T-helper 22 cell (primary cell): ENCODE measurements around the gene NDUFS2.
"Not testable (repeated sequence)": the region's sequence is repeated elsewhere in the genome, so short reads cannot be mapped to it uniquely, and the experiment has no call there.

ENCODE experiments used
- DNase-seq: peaks from one replicate; pipeline ENCODE4 v3.0.0-alpha.2; 2020; ENCODE audit warnings: low read depth

Gene NDUFS2

DNA sequence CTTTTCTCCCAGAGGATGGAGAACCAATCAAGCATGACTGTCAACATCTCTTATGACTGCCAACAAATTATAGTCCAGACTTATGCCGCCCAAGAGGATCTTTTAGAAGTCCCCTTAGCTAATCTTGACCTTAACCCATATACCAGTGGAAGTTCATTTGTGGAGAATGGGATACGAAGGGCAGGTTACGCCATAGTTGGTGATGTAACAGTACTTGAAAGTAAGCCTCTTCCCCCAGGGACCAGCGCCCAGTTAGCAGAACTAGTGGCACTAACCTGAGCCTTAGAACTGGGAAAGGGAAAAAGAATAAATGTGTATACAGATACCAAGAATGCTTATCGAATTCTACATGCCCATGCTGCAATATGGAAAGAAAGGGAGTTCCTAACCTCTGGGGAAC, 53.1 kb downstream of the NDUFS2 start:
- DNase-seq = not testable (repeated sequence)

DNA sequence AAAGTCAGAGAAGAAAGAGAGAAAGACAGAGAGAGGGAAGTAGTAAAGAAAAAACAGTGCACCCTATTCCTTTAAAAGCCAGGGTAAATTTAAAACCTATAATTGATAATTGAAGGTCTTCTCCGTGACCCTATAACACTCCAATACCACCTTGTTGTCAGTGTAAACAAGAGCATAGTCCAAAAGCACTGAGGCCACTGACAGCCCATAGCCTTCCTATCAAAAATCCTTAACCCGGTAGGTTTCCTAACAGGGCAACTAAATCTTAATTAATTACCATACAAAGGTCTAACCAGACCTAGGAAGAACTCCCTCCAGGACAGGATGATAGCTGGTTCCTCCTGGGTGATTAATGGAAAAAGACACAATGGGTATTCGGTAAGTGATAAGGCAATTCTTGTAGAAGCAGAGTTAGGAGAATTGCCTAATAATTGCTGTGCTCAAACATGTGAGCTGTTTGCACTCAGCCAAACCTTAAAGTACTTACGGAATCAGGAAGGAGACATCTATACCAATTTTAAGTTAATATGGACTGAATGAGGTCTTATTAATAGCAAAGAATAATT, 53.9 kb downstream of the NDUFS2 start:
- not testable (repeated sequence) for DNase-seq

GRCh38 chr1:161257109-161257508, 54.9 kb downstream of the NDUFS2 start:
- DNase-seq = not testable (repeated sequence)

GRCh38 chr1:161258439-161259344, 56.5 kb downstream of the NDUFS2 start, which contains the start of gene PCP4L1:
Gene PCP4L1, plus strand, starts transcription at chr1:161258745. Its CDS starts 230 bp downstream, at chr1:161258975.
- peak; percentile 1 for DNase-seq

DNA sequence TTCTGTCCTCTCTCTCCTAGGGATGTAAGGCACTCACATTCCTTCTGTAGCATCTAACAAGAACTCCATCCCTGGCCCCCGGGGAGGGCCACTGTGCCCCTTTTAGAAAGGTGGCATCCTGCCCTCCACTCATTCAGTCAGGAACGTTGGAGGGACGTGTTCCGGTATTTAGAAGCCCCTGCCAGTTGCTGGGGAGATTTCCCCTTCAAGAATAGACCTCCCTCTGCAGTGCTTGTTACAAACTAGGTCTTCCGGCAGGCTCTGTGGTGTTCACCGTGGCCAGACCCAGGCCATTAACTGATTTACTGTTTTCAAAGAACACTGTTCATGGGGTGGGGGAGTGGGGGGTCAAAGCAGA, 57.2 kb downstream of the NDUFS2 start:
- DNase-seq = no peak

- DNase-seq = no peak
These were observed 57.6 kb downstream of the NDUFS2 start for GRCh38 chr1:161259765-161260164.

- DNase-seq = no peak
These were observed 58.5 kb downstream of the NDUFS2 start for GRCh38 chr1:161260376-161261260.

DNA sequence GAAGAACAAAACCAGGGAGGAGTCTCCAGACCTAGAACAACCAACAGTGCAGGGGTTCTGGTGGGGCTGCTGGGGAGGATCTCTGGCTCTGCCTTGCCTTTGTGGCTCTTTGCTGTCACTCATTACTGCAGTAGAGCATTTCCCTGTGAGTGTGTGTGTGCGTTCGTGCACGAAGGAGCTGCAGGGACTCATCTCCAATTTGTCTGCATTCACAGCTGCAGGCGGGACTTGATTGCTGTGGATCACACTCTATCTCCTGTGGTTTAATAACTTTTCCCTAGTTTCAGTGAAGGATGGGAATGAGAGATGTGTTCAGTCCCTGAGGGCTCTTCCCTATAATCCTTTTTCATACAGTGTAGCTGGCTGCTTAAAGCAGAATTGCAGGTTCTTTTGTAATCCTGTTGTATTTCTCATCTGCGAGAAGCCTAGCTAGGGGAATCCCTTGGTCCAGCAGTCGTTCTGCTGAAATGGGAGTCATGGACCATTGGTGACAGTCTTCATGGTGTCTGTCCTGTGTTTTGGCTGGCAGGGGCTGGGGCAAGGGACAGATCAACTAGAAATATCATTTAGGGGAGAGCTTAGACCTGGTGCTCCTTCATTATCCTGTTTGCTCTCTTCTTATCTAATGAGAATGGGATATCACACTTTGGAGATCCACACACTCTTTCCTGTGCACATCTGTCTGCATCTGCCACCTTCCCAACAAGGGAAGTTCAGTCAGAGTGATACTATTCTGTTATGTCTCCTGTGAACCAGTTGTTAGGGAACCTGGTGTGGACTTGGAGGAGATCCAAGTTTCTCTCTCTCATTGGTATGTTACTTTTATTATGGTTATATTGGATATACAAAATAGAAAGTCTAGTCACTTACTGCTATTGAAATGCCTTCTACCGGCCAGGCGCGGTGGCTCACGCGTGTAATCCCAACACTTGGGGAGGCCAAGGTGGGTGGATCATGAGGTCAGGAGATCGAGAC, 59.4 kb downstream of the NDUFS2 start:
- DNase-seq = no peak
